AG08396 (cell line): ENCODE data around the gene BAG1.

Source experiments
- DNase-seq: peaks from one replicate; pipeline ENCODE4 v3.0.0; 2012; ENCODE audit warnings: low spot score, mixed read lengths

BAG1 gene

GRCh38 chr9:33273972-33274328 lies 9.4 kb upstream of the BAG1 start:
- DNase-seq, result no peak

- DNase-seq, result no peak
These were observed 8.9 kb upstream of the BAG1 start for GRCh38 chr9:33273266-33273971.

DNA sequence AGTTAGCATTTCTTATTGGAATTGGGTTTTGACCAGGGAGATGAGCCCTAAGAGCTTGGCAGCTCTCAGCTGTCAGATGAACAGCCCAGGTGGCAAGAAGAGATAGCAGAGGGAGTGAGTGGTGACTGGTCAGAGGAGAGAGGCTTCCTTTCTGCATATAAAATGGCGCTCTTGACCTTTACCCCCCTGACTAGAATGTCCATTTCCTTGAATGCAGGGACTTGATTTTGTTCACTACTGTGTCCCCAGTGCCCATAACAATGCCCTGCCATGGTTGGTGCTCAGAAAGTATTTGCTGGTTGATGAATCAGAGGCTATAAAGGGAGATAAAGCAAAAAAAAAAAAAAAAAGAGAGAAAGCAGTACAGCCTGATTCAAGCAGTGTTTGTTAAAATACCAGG lies 7.6 kb upstream of the BAG1 start:
- no peak for DNase-seq

- no peak for DNase-seq
These were observed 5.6 kb upstream of the BAG1 start for GRCh38 chr9:33270146-33270545.

GRCh38 chr9:33267151-33267767 lies 2.8 kb upstream of the BAG1 start:
- DNase-seq, result no peak

GRCh38 chr9:33265211-33265865 lies 830 bp upstream of the BAG1 start:
- DNase-seq, result no peak

- peak; percentile 24 for DNase-seq
These were observed 470 bp downstream of the BAG1 start for GRCh38 chr9:33264003-33264472.

GRCh38 chr9:33263131-33264002 lies 1.1 kb downstream of the BAG1 start:
- peak; percentile 35 for DNase-seq

GRCh38 chr9:33260372-33260771 lies 4.1 kb downstream of the BAG1 start:
- DNase-seq, result no peak

DNA sequence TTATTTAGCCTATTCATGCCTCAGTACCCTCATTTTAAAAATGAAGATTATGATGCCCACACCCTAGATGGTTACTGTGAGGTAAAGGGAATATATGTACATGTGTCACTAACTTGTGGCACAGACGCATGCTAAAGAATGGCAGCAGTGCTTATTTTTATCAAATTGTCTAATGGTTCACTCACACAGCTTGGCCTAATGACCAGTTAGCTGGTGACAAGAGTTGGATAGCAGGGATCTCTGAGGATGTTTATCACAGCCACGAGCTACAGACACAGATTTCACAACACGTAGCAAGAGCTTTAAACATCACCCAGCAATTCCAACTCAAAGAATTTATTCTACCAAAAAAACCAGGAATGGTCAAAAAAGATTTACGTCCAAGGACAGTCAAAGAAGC lies 7.2 kb downstream of the BAG1 start:
- DNase-seq, result no peak

DNA sequence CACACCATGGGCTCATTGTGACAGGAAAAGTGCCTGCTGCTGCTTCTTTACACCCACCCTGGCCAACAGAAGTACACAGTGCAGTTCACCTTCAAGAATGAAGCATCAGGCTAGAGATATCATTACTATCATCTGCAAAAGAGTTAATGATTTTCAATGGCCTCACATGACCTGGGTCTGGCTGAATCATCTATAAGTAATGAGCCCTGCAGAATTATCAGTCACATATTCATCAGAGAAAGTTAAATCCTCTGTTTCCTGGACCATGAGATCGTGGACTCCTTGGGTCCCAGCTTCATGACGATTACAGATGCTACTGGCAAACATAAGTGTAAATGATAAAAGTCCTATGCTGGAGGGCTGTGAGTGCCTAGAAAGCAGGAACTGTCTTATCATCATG lies 8.3 kb downstream of the BAG1 start:
- DNase-seq, result no peak

DNA sequence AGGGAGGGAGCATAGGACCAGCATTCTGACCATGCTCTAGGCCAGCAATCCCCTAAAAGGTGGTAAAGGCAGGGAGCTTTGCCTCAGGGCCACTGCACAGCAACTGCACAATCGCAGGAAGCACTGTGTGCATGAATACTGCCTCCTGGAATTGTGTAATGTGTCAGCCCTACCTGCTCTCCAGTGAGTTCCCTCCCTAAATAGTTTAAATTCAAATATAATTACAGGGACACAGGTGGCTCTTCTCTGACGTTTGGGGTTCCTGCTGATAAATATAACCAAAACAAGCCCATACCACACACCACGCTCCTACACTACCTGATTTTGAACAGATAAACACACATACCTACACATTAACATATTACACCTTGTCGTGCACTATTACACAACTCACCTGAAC lies 9.0 kb downstream of the BAG1 start:
- DNase-seq, result no peak

DNA sequence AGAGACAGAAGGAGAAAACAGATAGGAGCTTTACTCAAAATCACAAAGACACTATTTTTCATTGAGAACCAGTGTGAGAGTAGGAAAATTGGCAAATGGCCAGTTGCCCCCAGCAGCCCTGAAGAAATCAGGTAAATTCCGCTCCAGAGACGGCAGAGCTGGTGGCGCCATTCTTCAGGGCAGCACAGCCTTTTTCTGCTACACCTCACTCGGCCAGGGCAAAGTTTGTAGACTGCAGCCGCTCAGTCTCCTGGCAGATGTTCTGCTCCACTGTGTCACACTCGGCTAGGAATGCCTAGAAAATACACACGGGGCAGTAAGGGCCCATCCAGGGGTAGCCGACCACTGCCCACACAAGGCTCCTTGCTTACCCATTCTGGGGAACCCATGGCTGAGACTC lies 9.5 kb downstream of the BAG1 start:
- no peak for DNase-seq

GRCh38 chr9:33254211-33254610 lies 10.3 kb downstream of the BAG1 start:
- DNase-seq, result no peak

DNA sequence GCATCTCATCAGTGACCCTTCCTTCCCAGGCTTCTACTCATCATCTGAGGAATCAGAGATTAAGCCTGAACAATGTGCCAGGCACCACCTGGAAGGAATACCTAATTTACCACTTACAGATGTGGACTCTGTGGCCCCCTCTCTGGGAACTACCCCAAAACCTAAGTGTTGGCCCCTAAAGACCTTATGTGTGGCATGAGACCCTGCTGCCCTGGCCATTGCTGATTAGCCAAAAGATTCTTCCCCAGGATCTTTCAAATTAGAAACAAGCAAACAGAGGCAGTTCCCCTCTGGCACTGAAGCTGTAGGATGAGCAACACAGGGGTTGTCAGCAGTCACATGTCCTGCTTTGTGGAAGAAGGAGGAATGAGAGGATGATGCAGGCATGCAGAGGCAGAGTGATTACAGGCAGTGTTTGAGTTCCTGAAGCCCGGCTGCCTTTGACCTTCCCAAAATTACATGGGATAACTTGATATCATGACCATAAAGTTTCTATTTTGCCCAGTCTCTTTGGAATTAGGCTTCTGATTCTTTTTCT lies 14.0 kb downstream of the BAG1 start:
- DNase-seq, result peak; percentile 73

GRCh38 chr9:33249983-33250382 lies 14.5 kb downstream of the BAG1 start:
- DNase-seq, result no peak

- DNase-seq, result no peak
These were observed 15.3 kb downstream of the BAG1 start for GRCh38 chr9:33249087-33249658.

DNA sequence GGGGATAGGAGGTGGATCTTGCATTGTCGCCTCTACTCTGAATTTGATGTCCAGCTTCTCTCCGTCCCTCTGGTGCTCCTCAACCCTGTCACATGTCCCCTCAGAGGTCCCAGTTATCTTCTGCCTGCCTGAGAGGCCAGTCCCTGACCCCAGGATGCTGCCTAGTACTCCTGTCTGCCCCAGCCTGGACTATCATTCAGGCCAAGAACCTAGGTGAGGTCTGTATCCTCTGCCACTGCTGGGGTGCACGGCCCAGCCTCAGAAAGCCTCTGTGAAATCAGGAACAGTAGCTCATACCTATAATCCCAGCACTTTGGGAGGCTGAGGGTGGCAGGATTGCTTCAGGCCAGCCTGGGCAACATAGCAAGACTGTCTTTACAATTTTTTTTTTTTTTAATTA lies 15.9 kb downstream of the BAG1 start:
- DNase-seq, result no peak

DNA sequence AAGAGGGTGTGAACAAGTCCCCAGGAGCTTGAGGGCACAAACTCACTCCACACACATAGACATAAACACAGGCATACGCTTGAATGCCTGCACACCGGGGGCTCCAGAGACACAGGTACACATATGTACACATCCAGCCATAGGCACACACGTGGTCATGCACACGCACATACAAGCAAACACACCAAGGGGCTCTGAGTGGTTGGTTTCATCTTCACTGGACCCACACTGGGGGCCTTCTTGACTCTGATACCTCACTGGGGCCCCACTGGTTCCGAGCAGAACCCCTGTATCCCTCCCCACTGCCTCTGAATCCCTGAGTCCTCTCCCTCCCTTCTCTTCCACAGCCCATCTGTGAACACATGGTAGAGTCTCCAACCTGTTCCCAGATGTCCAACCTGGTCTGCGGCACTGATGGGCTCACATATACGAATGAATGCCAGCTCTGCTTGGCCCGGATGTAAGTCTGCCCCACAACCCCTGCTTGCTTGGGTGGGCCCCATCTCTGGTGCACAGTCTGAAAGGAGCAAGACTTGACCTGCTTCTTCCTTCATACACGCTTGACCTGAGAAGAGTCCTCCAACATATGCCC lies 18.1 kb downstream of the BAG1 start:
- no peak for DNase-seq

DNA sequence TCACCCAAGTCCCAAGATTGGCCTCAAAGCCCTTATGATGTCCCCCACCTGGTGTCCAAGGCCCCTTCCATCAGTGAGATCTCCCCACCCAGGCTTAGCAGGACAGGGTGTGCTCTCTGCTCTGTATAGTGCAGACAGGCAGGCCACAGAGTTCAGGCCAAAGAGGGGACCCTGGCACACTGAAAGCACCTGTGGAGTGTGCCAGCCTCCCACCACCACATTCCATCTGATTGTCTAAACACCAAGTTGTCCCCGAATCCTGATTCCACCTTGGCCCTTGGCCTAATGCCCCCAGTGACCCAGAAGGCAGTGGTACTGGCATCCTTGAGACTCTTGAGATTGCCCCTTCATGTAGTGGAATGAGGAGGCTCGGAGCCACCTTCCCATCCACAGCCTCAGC lies 19.2 kb downstream of the BAG1 start:
- no peak for DNase-seq

- DNase-seq, result no peak
These were observed 20.2 kb downstream of the BAG1 start for GRCh38 chr9:33244137-33244784.
